Dendritic cell treated with granulocyte-macrophage colony-stimulating factor and Interleukin-4, amounts not matched to agents 40 ng/mL and 50 ng/mL, for 4 days (primary cell): ENCODE measurements around the gene ATP2C1.
"Not testable (repeated sequence)": the region's sequence is repeated elsewhere in the genome, so short reads cannot be mapped to it uniquely, and the experiment has no call there.

Experiments used
- H3K27ac Mint-ChIP-seq: one replicate; pipeline ENCODE4 v1.8.0; 2022; ENCODE audit warnings: mild to moderate bottlenecking, mixed read lengths
- H3K27me3 Mint-ChIP-seq: one replicate; pipeline ENCODE4 v1.8.0; 2022; ENCODE audit warnings: mild to moderate bottlenecking, mixed read lengths
- H3K36me3 Mint-ChIP-seq: one replicate; pipeline ENCODE4 v1.8.0; 2022; ENCODE audit warnings: low read depth, mixed read lengths
- H3K4me1 Mint-ChIP-seq: one replicate; pipeline ENCODE4 v1.8.0; 2022; ENCODE audit warnings: low read depth, mixed read lengths
- H3K4me3 Mint-ChIP-seq: one replicate; pipeline ENCODE4 v1.8.0; 2022; ENCODE audit warnings: mild to moderate bottlenecking, moderate library complexity, mixed read lengths
- H3K9me3 Mint-ChIP-seq: one replicate; pipeline ENCODE4 v1.8.0; 2022; ENCODE audit warnings: mixed read lengths
- intact Hi-C: fragments of 100-400 bp; cut with micrococcal nuclease; formaldehyde crosslinking; loops from one replicate; pipeline ENCODE4 v1.15.0; 2022

The ATP2C1 gene

DNA sequence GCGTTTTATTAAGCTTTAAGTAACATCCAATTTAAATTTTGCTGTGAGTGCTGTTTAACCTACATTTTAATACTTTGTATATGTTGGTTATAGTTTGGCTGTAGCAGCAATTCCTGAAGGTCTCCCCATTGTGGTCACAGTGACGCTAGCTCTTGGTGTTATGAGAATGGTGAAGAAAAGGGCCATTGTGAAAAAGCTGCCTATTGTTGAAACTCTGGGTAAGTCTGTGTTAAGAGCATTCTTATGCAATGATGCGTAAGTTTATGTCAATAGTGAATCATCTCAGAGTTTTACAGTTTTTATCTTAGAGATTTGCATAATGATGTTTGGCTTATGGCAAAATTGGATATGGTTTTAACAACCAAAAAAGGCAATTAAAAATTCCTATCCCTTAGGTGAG is 70.0 kb downstream of the ATP2C1 start:
- Mint-ChIP-seq H3K27ac (no peak overlapping the region), H3K9me3 (no peaks in the 10 kb centered on the region), H3K36me3 (peaks cover 70% of the 10 kb centered on the region), H3K4me3 (no peak overlapping the region), H3K4me1 (no peaks in the 10 kb centered on the region), H3K27me3 (no peaks in the 10 kb centered on the region)
- intact Hi-C loops = no loop called here

DNA sequence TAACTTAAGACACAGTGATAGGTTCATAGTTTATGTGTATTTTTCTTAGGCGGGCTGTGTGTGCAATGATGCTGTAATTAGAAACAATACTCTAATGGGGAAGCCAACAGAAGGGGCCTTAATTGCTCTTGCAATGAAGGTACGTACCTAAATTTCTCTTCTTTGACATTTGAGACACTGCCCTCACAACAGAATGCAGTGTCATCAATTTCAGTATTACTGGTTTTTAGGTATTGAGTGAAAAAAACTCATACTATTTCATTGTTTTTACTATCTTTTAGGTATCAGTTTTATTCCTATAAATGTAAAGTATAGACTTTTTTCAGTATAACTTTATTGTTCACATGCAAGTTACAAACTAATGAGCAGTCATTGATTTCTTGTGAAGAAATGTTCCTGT is 73.4 kb downstream of the ATP2C1 start:
- Mint-ChIP-seq H3K36me3 (peaks cover 78% of the 10 kb centered on the region), H3K9me3 (no peaks in the 10 kb centered on the region), H3K27me3 (no peaks in the 10 kb centered on the region), H3K27ac (no peak overlapping the region), H3K4me3 (no peak overlapping the region), H3K4me1 (no peaks in the 10 kb centered on the region)
- intact Hi-C loops = no loop called here

- Mint-ChIP-seq H3K27me3 (no peaks in the 10 kb centered on the region), H3K4me1 (no peaks in the 10 kb centered on the region), H3K27ac (no peak overlapping the region), H3K9me3 (no peaks in the 10 kb centered on the region), H3K36me3 (peaks cover 81% of the 10 kb centered on the region), H3K4me3 (no peak overlapping the region)
- intact Hi-C loops = no loop called here
Observed at GRCh38 chr3:130968221-130968620, 74.3 kb downstream of the ATP2C1 start.

DNA sequence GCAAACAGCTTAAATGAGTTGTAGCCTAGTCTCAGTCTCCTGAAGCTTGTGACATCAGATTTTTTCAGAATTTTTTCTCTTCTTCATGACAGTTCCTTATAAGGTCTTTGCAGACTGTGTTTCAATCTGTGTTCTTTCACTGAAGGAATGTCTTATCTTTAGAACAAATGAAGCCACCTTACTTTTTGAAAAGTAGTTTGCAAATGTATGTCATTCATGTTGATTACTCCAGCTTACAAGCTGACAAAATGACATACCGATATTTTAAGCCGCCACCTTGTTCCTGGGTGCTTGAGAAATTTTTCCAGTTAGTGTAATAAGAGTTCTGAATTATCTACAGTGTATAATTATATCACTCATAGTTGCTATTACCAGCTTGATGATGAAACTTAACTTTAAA is 75.7 kb downstream of the ATP2C1 start:
- Mint-ChIP-seq H3K27me3 (no peaks in the 10 kb centered on the region), H3K4me3 (no peak overlapping the region), H3K9me3 (no peaks in the 10 kb centered on the region), H3K4me1 (no peaks in the 10 kb centered on the region), H3K36me3 (peaks cover 92% of the 10 kb centered on the region), H3K27ac (no peak overlapping the region)
- intact Hi-C loops = no loop called here

GRCh38 chr3:130971208-130971607 is 77.3 kb downstream of the ATP2C1 start:
- Mint-ChIP-seq H3K4me3 (no peak overlapping the region), H3K4me1 (no peaks in the 10 kb centered on the region), H3K27ac (no peak overlapping the region), H3K27me3 (no peaks in the 10 kb centered on the region), H3K36me3 (peaks cover 94% of the 10 kb centered on the region), H3K9me3 (no peaks in the 10 kb centered on the region)
- intact Hi-C loops = loop anchor here (1.0 kb wide), 1 partner anchor 11 kb away; no protein-coding TSS in a partner anchor

DNA sequence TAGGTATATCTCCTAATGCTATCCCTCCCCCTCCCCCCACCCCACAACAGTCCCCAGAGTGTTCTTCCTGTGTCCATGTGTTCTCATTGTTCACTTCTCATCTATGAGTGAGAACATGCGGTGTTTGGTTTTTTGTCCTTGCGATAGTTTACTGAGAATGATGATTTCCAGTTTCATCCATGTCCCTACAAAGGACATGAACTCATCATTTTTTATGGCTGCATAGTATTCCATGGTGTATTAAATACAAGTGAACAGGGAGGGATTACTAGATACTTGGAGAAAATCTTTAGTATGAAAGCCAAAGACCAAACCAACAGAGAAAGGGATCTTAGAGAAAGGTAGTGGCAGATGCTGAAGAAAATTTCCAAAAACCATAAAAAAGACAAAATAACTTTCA is 78.7 kb downstream of the ATP2C1 start:
- H3K27ac Mint-ChIP-seq, H3K9me3 Mint-ChIP-seq, H3K4me1 Mint-ChIP-seq, H3K27me3 Mint-ChIP-seq, H3K4me3 Mint-ChIP-seq, intact Hi-C loops: not testable (repeated sequence)
- H3K36me3 Mint-ChIP-seq = peaks cover 93% of the 10 kb centered on the region

DNA sequence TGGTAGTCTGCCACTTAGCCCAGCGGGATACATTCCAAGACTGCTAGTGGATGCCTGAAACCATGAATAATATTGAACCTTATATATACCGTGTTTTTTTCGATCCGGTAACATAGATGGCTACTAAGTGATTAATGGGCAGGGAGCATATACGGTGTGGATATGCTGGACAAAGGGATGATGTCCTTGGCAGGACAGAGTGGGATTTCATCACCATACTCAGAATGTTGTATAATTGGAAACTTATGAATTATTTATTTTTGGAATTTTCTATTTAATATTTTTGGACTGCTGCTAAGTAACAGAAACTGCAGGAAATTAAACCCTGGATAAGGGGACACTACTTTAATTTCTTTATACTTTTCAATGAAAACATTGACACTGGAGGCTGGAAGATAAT is 79.5 kb downstream of the ATP2C1 start:
- no peak overlapping the region for H3K4me3 Mint-ChIP-seq
- H3K27ac Mint-ChIP-seq = no peak overlapping the region
- intact Hi-C loops = no loop called here
- no peaks in the 10 kb centered on the region for H3K27me3 Mint-ChIP-seq
- H3K4me1 Mint-ChIP-seq = no peaks in the 10 kb centered on the region
- H3K9me3 Mint-ChIP-seq = no peaks in the 10 kb centered on the region
- peaks cover 93% of the 10 kb centered on the region for H3K36me3 Mint-ChIP-seq

GRCh38 chr3:130974201-130974600 is 80.3 kb downstream of the ATP2C1 start:
- peaks cover 86% of the 10 kb centered on the region for H3K36me3 Mint-ChIP-seq
- intact Hi-C loops = no loop called here
- H3K27me3 Mint-ChIP-seq = no peaks in the 10 kb centered on the region
- no peaks in the 10 kb centered on the region for H3K4me1 Mint-ChIP-seq
- no peak overlapping the region for H3K27ac Mint-ChIP-seq
- no peaks in the 10 kb centered on the region for H3K9me3 Mint-ChIP-seq
- no peak overlapping the region for H3K4me3 Mint-ChIP-seq

- Mint-ChIP-seq H3K9me3 (no peaks in the 10 kb centered on the region), H3K36me3 (peaks cover 81% of the 10 kb centered on the region), H3K4me1 (no peaks in the 10 kb centered on the region), H3K27ac (no peak overlapping the region), H3K4me3 (no peak overlapping the region), H3K27me3 (no peaks in the 10 kb centered on the region)
- intact Hi-C loops = no loop called here
Observed at GRCh38 chr3:130975251-130975650, 81.4 kb downstream of the ATP2C1 start.

DNA sequence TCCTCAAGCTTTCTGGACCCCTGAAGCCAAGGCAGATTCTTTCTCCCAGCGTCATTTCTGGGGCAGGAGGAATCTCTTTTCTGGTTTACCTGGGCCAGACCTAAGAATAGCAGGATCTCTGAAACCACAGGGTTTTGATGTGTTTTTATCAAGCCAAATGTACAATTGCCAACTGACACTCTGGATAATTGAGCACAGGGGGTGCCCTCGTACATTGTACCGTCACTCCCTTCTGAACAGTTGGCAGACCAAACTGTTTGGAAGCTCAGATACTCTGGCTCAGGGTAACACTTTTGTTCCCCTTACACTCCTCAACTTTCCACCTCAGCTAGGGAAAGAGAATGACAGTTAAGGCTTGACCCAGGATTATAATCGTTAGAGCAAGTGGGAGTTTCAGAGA is 82.8 kb downstream of the ATP2C1 start:
- H3K27me3 Mint-ChIP-seq = no peaks in the 10 kb centered on the region
- H3K9me3 Mint-ChIP-seq = no peaks in the 10 kb centered on the region
- no peak overlapping the region for H3K27ac Mint-ChIP-seq
- no peak overlapping the region for H3K4me3 Mint-ChIP-seq
- intact Hi-C loops = no loop called here
- peaks cover 75% of the 10 kb centered on the region for H3K36me3 Mint-ChIP-seq
- no peaks in the 10 kb centered on the region for H3K4me1 Mint-ChIP-seq

DNA sequence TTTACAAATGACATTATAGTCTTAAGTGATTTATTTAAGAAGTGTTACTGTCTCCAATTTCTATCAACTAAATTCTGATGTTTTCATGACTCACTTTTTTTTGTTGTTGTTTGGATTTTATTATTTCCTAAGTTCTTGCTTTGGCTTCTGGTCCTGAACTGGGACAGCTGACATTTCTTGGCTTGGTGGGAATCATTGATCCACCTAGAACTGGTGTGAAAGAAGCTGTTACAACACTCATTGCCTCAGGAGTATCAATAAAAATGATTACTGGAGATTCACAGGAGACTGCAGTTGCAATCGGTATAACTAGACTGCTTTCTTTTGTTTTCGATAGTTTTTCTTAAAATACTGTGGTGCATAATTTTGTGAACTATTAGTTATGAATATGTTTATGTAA is 85.2 kb downstream of the ATP2C1 start:
- H3K4me1 Mint-ChIP-seq = no peaks in the 10 kb centered on the region
- no peak overlapping the region for H3K27ac Mint-ChIP-seq
- no peaks in the 10 kb centered on the region for H3K27me3 Mint-ChIP-seq
- no peak overlapping the region for H3K4me3 Mint-ChIP-seq
- intact Hi-C loops = no loop called here
- no peaks in the 10 kb centered on the region for H3K9me3 Mint-ChIP-seq
- peaks cover 65% of the 10 kb centered on the region for H3K36me3 Mint-ChIP-seq

DNA sequence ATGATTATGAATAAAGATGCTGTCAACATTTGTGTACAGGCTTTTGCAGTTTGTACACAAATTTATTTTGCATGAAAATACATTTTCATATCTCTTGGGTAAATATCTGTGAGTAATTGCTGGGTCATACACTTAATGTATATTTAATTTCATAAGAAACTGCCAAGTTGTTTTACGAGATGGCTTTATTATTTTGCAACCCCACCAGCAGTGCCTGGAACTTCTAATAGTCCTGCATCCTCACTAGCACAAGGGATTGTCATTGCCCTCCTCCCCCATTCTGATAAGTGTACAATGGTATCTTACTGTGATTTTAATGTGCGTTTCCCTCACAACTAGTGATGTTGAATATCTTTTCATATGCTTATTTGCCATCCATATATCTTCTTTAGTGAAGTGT is 87.6 kb downstream of the ATP2C1 start:
- intact Hi-C loops = no loop called here
- Mint-ChIP-seq H3K4me1 (no peaks in the 10 kb centered on the region), H3K27ac (no peak overlapping the region), H3K36me3 (peaks cover 56% of the 10 kb centered on the region), H3K4me3 (no peak overlapping the region), H3K27me3 (no peaks in the 10 kb centered on the region), H3K9me3 (no peaks in the 10 kb centered on the region)

DNA sequence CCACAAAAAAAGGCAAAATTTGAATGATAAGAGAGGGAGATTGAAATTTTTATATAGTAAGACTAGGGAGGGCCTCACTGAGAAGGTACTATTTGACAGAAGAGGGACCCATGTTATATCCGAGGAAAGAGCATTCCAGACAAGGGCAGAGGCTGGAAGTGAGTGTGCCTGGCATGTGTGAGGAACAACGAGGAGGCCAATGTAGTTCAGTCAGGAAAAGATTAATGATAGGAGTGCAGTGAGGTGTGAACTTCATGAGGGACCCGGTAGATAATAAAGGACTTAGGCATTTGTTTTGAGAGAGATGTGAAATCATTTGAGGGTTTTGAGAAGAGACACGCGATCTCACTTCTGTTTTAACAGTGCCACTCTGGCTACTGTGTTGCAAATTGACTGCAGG is 96.4 kb downstream of the ATP2C1 start:
- no peaks in the 10 kb centered on the region for H3K9me3 Mint-ChIP-seq
- H3K27me3 Mint-ChIP-seq = no peaks in the 10 kb centered on the region
- peaks cover 53% of the 10 kb centered on the region for H3K36me3 Mint-ChIP-seq
- no peak overlapping the region for H3K4me3 Mint-ChIP-seq
- H3K4me1 Mint-ChIP-seq = peaks cover 18% of the 10 kb centered on the region
- intact Hi-C loops = no loop called here
- H3K27ac Mint-ChIP-seq = peak overlapping the region; percentile 47

- Mint-ChIP-seq H3K27me3 (no peaks in the 10 kb centered on the region), H3K36me3 (peaks cover 47% of the 10 kb centered on the region), H3K4me3 (no peak overlapping the region), H3K9me3 (no peaks in the 10 kb centered on the region), H3K4me1 (peaks cover 18% of the 10 kb centered on the region), H3K27ac (peak overlapping the region; percentile 47)
- intact Hi-C loops = no loop called here
Observed at GRCh38 chr3:130991126-130991525, 97.2 kb downstream of the ATP2C1 start.

DNA sequence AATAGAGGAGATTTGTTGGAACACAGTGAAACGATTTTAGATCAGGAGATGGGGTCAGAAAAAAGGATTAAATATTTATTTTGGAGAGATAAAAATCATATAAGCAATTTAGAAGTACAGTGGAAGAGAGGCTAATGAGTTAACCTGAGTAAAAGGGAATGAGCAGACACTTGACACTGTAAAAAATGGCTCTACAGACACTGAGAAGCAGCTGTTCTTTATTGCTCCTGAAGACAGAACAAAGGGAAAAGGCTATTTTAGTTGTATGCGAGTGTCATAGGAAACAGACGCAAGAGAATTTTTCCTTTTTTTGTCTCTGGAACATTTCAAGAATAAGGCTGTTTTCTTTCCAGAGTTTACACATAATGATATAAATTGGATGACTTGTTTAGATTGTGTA is 98.5 kb downstream of the ATP2C1 start:
- no peak overlapping the region for H3K4me3 Mint-ChIP-seq
- H3K27me3 Mint-ChIP-seq = no peaks in the 10 kb centered on the region
- H3K27ac Mint-ChIP-seq = no peak overlapping the region
- H3K9me3 Mint-ChIP-seq = no peaks in the 10 kb centered on the region
- peaks cover 18% of the 10 kb centered on the region for H3K4me1 Mint-ChIP-seq
- intact Hi-C loops = no loop called here
- H3K36me3 Mint-ChIP-seq = peaks cover 36% of the 10 kb centered on the region
